ENCODE data around the gene CTSD. TPM values are rescaled to one million over a fixed set of nuclear protein-coding genes. Genes with fewer than 3 reads are reported as not detected.

CTSD gene
- total and polyA plus RNA-seq, 2 of the 8 experiments (the other 6 are each of a cell fraction or from before 2014, with no cell fraction given), result 169 to 173 TPM

DNA sequence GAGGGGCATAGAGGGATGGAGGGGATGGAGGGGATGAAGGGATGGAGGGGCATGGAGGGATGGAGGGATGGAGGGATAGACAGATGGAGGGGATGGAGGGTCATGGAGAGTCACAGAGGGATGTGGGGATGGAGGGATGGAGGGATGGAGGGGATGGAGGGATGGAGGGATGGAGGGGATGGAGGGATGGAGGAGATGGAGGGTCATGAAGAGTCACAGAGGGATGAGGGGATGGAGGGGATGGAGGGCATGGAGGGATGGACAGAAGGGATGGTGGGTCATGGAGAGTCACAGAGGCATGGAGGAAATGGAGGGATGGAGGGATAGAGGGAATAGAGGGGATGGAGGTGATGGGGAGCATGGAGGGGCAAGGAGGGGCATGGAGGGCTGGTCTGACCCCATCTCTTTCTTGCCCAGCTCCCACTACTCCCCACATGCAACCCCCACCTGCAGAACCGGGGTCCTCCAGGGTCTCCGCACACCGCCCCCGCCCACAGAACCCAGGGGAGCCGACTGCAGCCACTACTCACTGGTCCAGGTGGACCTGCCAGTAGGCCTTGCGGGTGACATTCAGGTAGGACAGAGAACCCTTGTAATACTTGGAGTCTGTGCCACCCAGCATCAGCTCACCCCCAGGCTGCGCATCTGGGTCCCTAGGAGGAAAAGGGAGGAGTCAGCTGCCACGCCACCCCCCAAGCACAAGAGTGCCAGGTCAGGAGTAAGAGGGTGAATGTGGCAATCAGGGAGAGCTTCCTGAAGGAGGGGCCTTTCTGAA lies 9.2 kb downstream of the CTSD start:
- Histone ChIP-seq H2BK120ac (replicated peaks; ENCODE audit: low read depth, low read length) (no peak overlapping the region), H3K14ac (ENCODE audit: insufficient read length) (no peak overlapping the region), H2BK12ac (ENCODE audit: low read depth, low read length) (no peak overlapping the region), H3K4me2 (ENCODE audit: insufficient read depth in 1 of 2, low read depth in 2 of 2, low read length in 2 of 2) (no peak overlapping the region), H4K20me1 (replicated peaks in 1 of 2; ENCODE audit: control insufficient read depth in 1 of 2, insufficient read depth in 2 of 2, low read length in 2 of 2) (peaks cover 8 to 13% of the 10 kb centered on the region in 2 experiments), H3K18ac (ENCODE audit: extremely low read depth, low read length) (no peak overlapping the region), H3K79me2 (ENCODE audit: control insufficient read depth in 1 of 2, insufficient read depth in 2 of 2, low read length in 2 of 2) (no peaks in the 10 kb centered on the region), H2AK5ac (ENCODE audit: low read depth, low read length) (no peak overlapping the region), H3K4ac (replicated peaks; ENCODE audit: insufficient read length, low read depth, low read length) (no peak overlapping the region), H2AFZ (ENCODE audit: low read length) (no peak overlapping the region), H4K91ac (replicated peaks; ENCODE audit: insufficient read length, low read length) (no peak overlapping the region), H3K36me3 (ENCODE audit: control insufficient read depth in 2 of 4, insufficient read depth in 4 of 4, low read length in 3 of 4) (peaks cover 0 to 27% (median 4%) of the 10 kb centered on the region in 4 experiments; a peak in 3 of 8 replicates), H2BK5ac (ENCODE audit: low read depth, low read length) (no peak overlapping the region), H3K23ac (ENCODE audit: insufficient read length) (no peak overlapping the region), H3K79me1 (ENCODE audit: low read depth, low read length) (no peaks in the 10 kb centered on the region), H3K27me3 (replicated peaks in 1 of 4; ENCODE audit: control insufficient read depth in 3 of 4, extremely low read depth in 1 of 4, insufficient read depth in 3 of 4, low read length in 3 of 4) (peaks cover 0 to 8% (median 5%) of the 10 kb centered on the region in 4 experiments; a peak in 5 of 7 replicates), H4K8ac (ENCODE audit: extremely low read depth, insufficient read depth, low read length) (no peak overlapping the region), H3K4me1 (replicated peaks in 1 of 4; ENCODE audit: control insufficient read depth in 3 of 4, insufficient read depth in 4 of 4, low read length in 3 of 4) (peaks cover 0 to 9% (median 2%) of the 10 kb centered on the region in 4 experiments; a peak in 2 of 7 replicates), H3K9me3 (ENCODE audit: insufficient read depth in 2 of 2, low read depth in 1 of 2, low read length in 1 of 2) (no peaks in the 10 kb centered on the region), H3K56ac (replicated peaks; ENCODE audit: insufficient read length, low read depth, low read length) (no peak overlapping the region), H2BK15ac (ENCODE audit: low read length) (no peak overlapping the region), H3K4me3 (ENCODE audit: extremely low read depth in 1 of 4, insufficient read depth in 2 of 4, low read depth in 3 of 4, low read length in 4 of 4) (no peak overlapping the region), H3K23me2 (ENCODE audit: low read depth, low read length) (no peaks in the 10 kb centered on the region), H3K27ac (ENCODE audit: low read depth, low read length) (no peak overlapping the region), H3K9ac (replicated peaks in 1 of 4; ENCODE audit: extremely low read depth in 1 of 4, low read depth in 3 of 4, low read length in 3 of 4) (no peak overlapping the region), H2BK20ac (ENCODE audit: low read length) (no peak overlapping the region), H4K5ac (ENCODE audit: insufficient read length, low read depth, low read length) (no peak overlapping the region)
- POLR2A ChIA-PET (ENCODE audit: partially characterized antibody), result interaction anchor here (1.2 to 2.1 kb wide), 2 partner anchors 10 to 30 kb away, joined by 3 to 5 read pairs; partner anchors contain the start of gene CTSD
- WGBS, 2 experiments (ENCODE audit: extremely low coverage in 1 of 2, insufficient coverage in 1 of 2, insufficient read length in 1 of 2, insufficient replicate concordance in 2 of 2, low coverage in 1 of 2, low lambda C conversion rate in 2 of 2, missing lambda C conversion rate in 1 of 2), result 98% methylated on average over 8 of the region's 8 CpGs; no CpG with 5 or more reads in 1 of the 2 experiments
- DNase-seq (ENCODE audit: low read depth in 1 of 2, low spot score in 2 of 2) (no peak), FAIRE-seq (no peak)
- CTCF ChIA-PET (ENCODE audit: partially characterized antibody), result interaction anchor here (1.3 to 1.5 kb wide), 2 partner anchors 52 to 62 kb away, joined by 3 to 6 read pairs; no protein-coding TSS in a partner anchor
- TF ChIP-seq KDM5A (IDR thresholded peaks at IDR 0.05; ENCODE audit: low read length) (no peak), EP300 (IDR thresholded peaks at IDR 0.05; ENCODE audit: borderline replicate concordance in 1 of 2, low read depth in 2 of 2, low read length in 2 of 2) (no peak), SUZ12 (IDR thresholded peaks at IDR 0.05; ENCODE audit: low read length) (no peak), CTBP2 (IDR thresholded peaks at IDR 0.05; ENCODE audit: borderline replicate concordance, insufficient read depth, insufficient read length, low read length) (no peak), FOSL1 (IDR thresholded peaks at IDR 0.05; ENCODE audit: insufficient read depth, low read depth, low read length) (no peak), RFX5 (IDR thresholded peaks at IDR 0.05; ENCODE audit: borderline replicate concordance, low read depth, low read length) (no peak), SAP30 (IDR thresholded peaks at IDR 0.05; ENCODE audit: insufficient read depth, insufficient replicate concordance, low read length) (no peak), PHF8 (conservative IDR thresholded peaks at IDR 0.05; ENCODE audit: low read depth, low read length) (no peak), CHD2 (IDR thresholded peaks at IDR 0.05; ENCODE audit: low read length) (no peak), TCF12 (IDR thresholded peaks at IDR 0.05; ENCODE audit: low read depth, low read length) (no peak), SIX5 (IDR thresholded peaks at IDR 0.05; ENCODE audit: low read depth, low read length) (no peak), JUND (IDR thresholded peaks at IDR 0.05; ENCODE audit: low read length) (no peak)
